A549 treated with RU486 at 1 μM for 4 hours (cell line): ENCODE results near the gene TOP3B. TPM values are rescaled to one million over a fixed set of nuclear protein-coding genes. Genes with fewer than 3 reads are reported as not detected.

Experiments
- total RNA-seq: library from RNA; stranded (reverse); fragments of 200-300 nt; extraction: Qiagen RNA extraction; gene quantifications from 5 replicates; pipeline ENCODE4 v1.2.3, GENCODE V29; 2022; ENCODE audit warnings: low read depth

Gene TOP3B
- total RNA-seq: 12.2 to 15.9 TPM (median 13.7 TPM) in 5 replicates

DNA sequence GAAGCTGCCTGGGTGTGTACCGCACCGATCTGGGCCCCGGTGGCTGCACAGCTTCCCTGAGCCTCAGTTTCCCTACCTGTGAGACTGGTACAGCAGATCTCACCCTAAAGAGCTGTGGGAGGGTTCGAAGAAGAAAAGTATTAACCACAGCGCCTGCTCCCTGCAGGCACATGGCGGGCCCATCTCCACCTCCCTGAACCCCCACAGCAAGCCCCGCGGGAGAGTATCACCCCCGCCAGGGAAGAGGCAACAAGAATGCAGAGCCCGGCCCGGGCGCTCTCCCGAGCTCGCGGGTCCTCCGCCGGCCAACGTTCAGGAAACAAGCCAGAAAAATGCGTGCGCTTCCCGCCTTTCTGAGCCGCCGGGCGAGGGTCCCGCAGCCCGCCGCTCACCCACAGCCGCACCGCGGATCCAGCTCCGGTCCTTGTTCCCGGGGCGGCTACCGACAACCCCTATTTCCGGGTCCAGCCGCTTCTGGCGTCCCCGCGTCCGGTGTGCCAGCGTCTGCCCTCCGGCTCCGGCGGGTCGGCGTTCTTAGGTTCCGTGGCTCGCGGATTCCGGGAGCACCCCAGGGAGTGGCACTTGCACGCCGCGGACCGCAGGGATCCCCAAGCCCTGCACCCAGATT is at the start of gene TOP3B:
TOP3B (minus strand) TSS at position 450 of the 628 bp plus-strand sequence. CDS start 7,078 bp downstream, outside the sequence.

DNA sequence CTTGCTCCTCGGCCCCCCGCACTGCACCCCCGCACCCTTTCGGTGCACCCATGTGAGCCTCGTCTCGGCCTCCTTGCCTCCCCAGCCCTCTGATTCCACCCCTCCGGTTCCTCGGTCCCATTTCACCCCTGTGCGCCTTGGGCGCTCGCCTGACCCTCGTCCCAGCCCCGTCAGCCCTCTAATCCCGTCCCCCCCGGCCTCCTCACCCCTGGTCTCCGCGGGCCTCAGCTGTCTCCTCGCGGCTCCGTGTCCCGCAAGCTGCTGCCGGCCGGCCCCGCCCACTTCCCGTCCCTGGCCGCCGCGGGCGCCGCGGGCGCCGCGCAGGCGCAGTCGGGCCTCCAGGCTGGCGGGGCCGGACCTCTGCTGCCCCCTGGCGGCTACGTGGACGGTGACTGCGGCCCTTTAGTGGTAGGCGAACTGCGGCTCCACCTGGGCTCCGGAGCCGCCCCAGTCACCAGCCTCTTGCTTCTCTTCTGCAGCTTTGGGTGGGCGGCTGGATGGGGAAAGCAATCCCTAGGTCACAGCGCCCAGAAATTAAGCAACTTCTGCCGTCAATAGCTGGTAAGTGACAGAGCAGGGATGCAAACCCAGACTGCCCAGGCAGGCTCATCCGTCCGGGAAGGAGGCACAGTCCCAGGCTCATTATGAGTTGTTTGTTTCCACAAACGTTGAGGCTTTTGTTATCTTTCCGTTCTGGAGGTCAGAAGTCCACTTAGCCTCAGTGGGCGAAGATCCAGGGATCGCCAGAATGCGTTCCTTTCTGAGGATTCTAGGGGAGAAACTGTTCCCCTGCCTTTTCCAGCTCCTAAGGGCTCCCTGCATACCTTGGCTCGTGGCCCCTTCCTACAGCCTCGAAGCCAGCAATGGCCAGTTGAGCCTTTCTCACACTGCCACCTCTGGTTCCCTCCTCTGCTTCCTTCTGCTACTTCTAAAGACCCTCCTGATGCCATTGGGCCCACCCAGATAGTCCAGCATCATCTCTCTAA is 29.7 kb downstream of the TOP3B start, which contains the start of gene PPM1F:
PPM1F (minus strand) TSS at position 263 of the 986 bp plus-strand sequence. CDS start 6,800 bp downstream, outside the sequence.

Other genes starting within 250 kb of the TOP3B start
- gene YPEL1, start 247.0 kb downstream of the TOP3B start, total RNA-seq: 0.18 to 0.31 TPM (median 0.26 TPM) in 5 replicates
- 43.6 to 70.9 TPM (median 55.5 TPM) in 5 replicates for gene MAPK1, start 115.1 kb downstream of the TOP3B start, total RNA-seq
- gene PPM1F, start 29.9 kb downstream of the TOP3B start, total RNA-seq: 14.7 to 20.9 TPM (median 18.8 TPM) in 5 replicates